CD4-positive, alpha-beta T cell treated with Interferon alpha-2 for 1 hour (primary cell): Measurements from ENCODE around the gene FAM227B.
"Not testable (repeated sequence)": the region's sequence is repeated elsewhere in the genome, so short reads cannot be mapped to it uniquely, and the experiment has no call there.

Experiments
- DNase-seq, 2 donors: peaks; one replicate each; pipeline ENCODE4 v3.0.0-alpha.2; 2020 to 2022

The FAM227B gene, protein sequence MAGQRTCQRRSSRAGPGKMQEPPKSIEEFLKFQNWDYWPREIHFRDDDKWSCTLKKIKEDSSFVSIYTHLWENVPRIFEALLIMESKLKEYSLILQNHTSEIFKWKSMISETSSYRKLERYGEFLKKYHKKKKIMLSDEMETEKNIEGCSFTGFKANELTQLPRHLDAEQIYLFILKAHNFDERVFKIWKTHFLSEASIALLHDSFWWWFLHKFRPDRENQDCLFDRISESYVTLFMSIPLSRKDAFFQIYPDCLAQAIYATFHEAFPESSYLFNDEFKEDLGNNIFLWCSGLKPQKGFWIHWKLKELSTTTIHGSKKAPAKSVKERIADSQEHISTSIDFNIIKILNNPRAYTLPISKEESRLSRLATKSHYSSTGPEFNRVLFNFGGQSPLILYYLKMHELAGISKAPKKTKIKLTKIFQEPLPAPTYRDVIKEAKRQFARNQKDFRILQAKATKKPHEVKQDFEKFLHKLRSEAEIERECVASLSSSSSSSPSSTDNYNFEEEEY

GRCh38 chr15:49620658-49621368, at the start of gene FAM227B, which contains the start of gene DTWD1:
Gene FAM227B (minus strand): TSS chr15:49620818. CDS start chr15:49615171, 5,647 bp downstream.
Gene DTWD1 (plus strand): TSS chr15:49621048. CDS start chr15:49625168, 4,120 bp downstream.
- DNase-seq: peak; percentile 95

DNA sequence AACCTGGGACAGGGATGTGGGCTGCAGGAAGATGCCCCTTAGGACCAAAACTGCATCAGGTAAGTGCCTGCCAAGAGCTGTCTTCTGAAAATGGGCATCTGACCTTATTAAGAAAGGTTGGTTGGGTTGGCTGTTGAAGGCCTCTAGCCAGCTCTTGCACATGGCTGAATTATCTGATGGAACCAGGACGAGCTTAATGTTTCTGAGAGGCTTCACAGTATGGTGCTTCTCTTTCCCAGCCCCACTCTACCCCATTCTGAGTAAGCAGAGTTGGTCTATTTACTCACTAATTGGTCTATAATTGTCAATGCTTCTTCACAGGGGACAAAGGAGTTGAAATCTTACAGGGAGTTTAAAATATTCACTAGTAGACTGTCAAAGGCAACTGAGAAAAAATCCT, 48.7 kb upstream of the FAM227B start:
- DNase-seq: no peak

DNA sequence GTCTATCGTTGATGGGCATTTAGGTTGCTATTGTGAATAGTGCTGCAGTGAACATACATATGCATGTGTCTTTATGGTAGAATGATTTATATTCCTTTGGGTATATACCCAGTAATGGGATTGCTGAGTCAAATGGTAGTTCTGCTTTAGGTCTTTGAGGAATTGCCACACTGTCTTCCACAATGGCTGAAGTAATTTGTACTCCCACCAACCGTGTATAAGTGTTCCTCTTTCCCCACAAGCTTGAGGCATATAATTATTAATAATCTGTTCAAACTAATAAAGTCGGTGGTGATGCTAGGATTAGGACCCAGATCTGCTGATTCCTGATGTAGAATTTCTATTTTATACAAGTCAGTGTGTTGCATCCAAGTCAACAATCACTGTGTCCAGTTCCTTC, 45.9 kb upstream of the FAM227B start:
- not testable (repeated sequence) for DNase-seq

DNA sequence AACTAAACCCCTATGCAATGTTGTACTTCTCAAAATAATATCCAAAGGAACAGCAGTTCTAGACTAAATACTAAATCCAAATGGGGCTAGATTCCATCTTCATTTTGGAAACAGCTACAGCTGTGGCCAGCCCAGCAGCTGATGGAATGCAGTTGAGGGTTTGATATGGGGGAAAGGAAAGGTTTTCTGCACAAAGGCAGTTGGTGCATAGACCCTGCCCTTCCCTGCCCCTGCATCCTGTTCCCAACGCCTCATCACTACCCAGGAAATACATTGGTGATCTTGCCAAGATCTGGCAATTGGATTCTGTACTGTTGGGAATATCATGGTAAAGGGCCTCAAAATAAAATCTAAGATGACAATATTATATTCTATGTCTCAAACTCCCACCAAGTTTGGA, 44.1 kb upstream of the FAM227B start:
- no peak for DNase-seq

DNA sequence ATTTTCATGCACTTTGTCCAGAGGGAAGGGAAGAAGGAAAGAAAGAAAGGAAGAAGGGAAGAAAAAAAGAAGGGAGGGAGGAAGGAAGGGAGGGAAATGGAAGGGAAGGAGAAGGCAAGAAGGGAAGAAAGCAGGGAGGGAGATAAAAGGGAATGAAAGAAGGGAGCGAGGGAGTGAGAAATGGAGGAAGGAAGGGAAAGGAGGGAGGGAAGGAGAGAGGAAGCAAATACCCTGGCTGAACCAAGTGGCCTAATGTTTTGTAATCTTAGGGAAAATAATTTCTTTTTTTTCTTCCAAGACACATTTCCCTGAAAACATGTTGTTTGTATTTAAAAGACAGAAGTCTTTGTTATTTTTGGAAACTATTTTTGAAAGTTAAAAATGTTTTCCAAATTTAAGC, 36.1 kb upstream of the FAM227B start:
- DNase-seq: no peak

DNA sequence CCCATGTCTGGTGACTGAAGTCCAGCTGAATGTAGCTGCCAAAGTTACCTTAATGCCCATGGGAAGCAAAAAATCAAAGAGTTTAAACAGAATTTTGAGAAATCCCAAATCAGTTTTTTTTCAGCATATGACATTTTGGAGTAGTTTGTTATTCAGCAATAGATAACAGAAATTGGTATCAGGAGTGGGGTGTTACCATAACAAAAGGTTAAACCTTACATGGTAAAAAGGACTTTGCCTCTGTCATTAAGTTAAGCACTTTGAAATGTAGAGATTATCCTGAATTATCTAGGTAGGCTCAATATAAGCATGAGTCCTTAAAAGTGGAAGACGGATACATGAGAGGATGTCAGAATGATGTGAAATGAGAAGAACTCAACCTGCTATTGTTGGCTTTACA, 32.3 kb upstream of the FAM227B start:
- no peak for DNase-seq

DNA sequence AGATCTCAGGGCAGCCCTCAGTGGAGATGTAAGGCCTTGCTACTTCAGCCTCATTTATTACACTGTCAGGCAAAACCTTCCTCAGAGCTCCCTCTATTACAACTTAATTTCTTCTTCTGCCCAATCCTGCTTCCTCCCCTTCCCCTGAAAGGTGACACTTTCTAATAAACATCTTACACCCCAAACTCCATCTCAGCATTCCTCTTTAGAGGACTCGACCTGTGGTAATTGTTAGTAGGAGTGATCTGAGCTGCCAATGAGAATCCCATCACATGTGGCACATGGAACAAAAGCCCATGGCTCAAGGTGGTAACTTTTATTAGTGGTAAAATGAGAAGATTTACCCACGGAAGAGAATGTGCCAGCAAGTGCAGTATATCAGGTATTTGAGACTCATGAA, 30.1 kb upstream of the FAM227B start:
- no peak for DNase-seq

GRCh38 chr15:49649987-49650386, 29.4 kb upstream of the FAM227B start:
- no peak for DNase-seq

GRCh38 chr15:49646891-49647290, 26.3 kb upstream of the FAM227B start:
- DNase-seq: no peak

DNA sequence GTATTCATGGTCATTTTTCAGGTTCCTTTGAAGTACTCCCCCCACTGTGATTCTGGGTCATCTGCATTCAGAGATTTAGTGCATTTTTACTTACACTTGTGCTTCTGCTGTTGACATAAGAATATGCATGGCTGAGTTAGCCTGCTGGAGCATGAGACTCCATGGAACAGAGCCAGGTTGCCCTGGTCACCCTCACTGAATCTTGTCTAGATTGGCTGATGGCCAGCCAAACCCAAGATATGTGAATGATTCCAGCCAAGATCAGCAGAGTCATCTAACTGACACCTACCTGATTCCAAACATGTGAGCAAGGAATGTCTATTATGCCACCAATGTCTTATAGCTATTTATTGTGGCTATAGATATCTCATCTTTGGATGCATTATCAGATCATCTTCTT, 25.3 kb upstream of the FAM227B start:
- DNase-seq: no peak

DNA sequence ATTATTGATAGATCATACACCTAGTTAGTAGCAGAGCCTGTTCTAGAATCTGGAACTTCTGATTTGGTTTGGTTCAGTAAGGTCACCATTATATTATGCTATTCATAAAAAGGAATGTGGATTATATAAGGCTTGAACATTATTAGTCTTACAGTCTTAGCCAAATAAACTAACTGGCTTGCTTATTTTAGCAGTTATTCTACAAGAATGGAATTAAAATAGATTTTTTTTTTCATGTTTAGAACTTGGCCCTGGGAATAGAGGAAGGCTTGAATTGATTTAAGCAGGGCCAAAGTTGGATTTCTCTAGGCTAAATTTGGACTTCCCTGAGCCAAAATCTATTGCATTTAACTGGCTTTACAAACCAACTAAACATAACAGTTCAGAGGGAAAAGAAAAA, 24.7 kb upstream of the FAM227B start:
- no peak for DNase-seq

DNA sequence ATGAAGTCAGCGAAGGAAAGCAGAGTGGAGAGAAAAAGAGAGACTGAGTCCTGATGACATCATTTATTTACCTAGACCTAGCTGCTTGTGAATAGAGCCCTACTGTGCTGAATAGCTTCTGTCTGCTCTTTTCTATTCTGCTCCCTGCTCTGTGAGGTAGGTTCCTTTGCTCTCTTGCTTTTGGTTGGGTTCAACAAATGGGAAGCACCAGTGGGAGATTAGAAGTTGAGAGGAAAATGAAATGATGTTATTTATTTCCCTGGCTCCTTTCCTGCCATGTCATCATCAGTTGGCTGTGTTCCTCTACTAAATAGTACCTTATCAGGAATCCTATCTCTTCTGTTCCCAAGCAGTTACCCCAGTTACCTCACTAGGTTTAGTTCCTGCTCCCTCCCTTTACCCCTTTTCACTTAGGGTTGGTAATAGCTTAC, 23.8 kb upstream of the FAM227B start:
- no peak for DNase-seq

DNA sequence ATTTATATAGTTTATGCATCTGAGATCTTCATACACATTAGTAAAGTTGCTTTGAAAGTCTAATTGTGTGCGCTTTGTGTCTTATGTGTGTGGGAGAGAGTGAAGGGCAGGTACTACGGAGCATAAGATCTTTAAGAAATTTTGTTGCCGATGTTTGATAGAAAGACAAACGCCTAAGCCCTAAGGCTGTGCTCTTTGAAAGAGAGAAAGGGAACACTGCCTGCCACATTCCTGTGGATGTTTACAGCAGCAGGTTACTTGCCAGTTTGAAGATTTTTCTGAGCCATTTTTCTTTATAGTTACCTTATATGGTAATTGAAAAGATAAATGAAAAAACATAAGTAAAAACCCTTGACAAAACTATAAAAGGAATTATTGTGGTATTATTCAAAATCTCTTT, 17.2 kb upstream of the FAM227B start:
- no peak for DNase-seq

DNA sequence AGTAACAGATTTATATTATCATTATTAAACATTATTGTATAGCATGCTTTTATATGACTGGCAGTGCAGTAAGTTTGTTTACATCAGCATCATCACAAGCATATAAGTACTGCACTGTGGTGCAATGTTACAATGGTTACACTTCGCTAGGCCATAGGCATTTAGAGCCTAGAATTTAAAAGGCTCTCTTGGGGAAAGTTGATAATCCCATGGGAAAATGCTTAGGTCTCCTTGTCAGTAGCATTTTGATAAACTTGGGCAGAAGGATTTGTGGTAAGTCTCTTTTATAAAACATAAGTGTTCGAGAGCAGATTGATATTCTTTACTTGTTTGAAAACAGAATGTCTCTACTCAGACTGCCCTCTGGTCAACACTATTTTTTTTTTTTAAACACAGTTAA, 7.8 kb upstream of the FAM227B start:
- no peak for DNase-seq

DNA sequence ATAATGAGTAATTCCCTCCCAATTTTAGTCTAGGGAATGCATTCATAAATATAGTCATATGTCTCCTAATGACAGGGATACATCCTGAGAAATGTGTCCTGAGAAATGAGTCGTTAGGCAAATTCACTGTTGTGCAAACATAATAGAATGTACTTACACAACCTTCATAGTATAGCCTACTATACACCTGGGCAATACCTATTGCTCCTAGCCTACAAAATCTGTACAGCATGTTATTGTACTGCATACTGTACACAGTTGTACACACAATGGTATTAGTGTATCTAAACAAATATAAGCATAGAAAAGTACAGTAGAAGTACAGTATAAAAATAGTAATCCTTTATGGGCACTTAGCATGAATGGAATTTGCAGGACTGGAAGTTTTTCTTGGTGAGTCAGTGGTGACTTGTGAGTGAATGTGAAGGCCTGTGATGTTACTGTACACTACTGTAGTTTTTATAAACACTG, 6.8 kb upstream of the FAM227B start:
- DNase-seq: no peak

GRCh38 chr15:49625460-49626036, 4.9 kb upstream of the FAM227B start:
- no peak for DNase-seq

- DNase-seq: no peak
These were observed 3.4 kb upstream of the FAM227B start for GRCh38 chr15:49624056-49624455.

GRCh38 chr15:49622561-49622960, 1.9 kb upstream of the FAM227B start:
- DNase-seq: no peak

- no peak for DNase-seq
These were observed 1.3 kb upstream of the FAM227B start for GRCh38 chr15:49621887-49622286.

DNA sequence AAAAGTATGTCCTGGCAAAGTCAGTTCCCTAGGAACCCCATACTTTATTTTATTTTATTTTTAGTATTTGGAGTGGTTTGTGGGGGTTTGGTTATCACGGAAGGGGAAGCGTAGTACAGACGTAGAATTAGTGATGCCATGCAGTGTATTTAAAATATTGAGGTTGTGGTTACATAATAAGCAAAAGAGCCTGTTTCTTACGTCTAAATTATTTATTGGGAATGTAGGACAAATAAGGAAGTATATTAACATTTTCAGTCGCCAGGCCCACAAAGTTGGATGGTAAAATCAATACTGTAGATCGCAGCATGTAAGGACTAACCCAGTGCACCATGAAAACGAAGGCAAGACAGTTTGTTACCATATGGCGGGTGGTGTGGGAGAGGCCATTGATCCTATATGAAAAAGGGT, 788 bp upstream of the FAM227B start:
- DNase-seq: peak in 1 of 2 donors; percentile 3

DNA sequence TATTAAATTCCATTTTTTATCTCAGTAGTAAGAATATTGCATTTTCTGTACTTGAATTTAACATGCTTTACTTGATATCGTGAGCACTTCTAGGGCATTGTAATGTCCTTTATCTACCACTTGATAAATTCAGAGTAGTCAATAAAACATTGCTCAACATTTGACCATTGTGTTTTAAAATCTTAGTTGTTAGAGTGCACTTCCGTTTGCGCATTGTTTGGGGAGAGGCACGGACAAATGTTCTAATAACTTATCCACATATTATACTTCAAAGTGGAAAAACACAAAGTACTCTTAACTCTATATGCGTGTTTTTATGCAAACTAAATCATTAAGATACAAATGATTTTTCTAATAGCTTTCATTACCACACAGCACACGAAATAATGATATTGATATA, 419 bp downstream of the FAM227B start:
- DNase-seq: peak in 1 of 2 donors; percentile 30

DNA sequence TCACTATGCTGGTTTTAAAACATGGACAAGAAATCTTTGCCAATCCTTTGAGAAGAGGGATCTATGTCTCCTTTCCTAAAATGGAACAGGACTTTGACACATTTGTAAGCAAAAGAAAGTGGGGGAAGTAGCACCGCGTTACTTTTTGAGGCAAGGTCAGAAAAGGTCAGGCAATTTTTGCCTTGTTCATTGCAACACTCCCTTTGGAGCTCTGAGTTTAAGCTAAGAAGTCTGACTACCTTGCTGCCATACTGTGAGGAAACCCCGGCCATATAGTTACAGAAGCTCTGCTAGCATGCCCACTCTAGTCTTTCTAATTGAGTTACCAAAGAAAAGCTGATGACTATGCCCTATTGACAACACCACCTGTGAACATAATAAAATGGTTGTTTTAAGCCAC, 1.4 kb downstream of the FAM227B start:
- DNase-seq: no peak

DNA sequence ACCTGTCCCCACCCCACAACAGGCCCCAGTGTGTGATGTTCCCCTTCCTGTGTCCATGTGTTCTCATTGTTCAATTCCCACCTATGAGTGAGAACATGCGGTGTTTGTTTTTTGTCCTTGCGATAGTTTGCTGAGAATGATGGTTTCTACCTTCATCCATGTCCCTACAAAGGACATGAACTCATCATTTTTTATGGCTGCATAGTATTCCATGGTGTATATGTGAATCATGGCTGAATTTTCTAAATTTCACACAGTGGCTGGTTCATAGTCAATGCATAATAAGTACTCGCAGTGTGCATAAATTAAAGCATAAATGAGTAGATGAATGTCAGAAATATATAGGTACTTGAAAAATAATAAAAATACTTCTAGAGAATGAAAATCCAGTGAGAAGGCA, 8.4 kb downstream of the FAM227B start:
- DNase-seq: not testable (repeated sequence)
